WTC11 (cell line): Measurements from ENCODE around the gene SF3B4. TPM values are rescaled to one million over a fixed set of nuclear protein-coding genes. Genes with fewer than 3 reads are reported as not detected.

Experiments used
- ATAC-seq: fragments of 200-7000 bp; cut with Tn5 transposase; 2 replicates; pipeline ENCODE4 v1.10.0; 2021; ENCODE audit warnings: mild to moderate bottlenecking, moderate library complexity
- CTCF ChIA-PET: fragments of 300-600 bp; sonication (Branson Sonifier 250); formaldehyde crosslinking; loops from one replicate; lab custom pipeline; 2021; ENCODE audit warnings: antibody characterized with exemption; lab: Charles Lee
- POLR2A ChIA-PET: fragments of 350-600 bp; sonication (Branson Sonifier 250); formaldehyde crosslinking; loops from one replicate; lab custom pipeline; 2021; ENCODE audit warnings: antibody characterized with exemption; lab: Charles Lee
- DNase-seq: peaks from one replicate; pipeline ENCODE4 v3.0.0; 2021; ENCODE audit warnings: low spot score
- H3K27ac Mint-ChIP-seq: 2 replicates; pipeline ENCODE4 v1.8.0; 2021; ENCODE audit warnings: mixed read lengths
- H3K27me3 Mint-ChIP-seq: 2 replicates; pipeline ENCODE4 v1.8.0; 2021; ENCODE audit warnings: low read depth, mild to moderate bottlenecking, moderate library complexity, mixed read lengths
- H3K36me3 Mint-ChIP-seq: 2 replicates; pipeline ENCODE4 v1.8.0; 2021; ENCODE audit warnings: mixed read lengths
- H3K4me1 Mint-ChIP-seq: 2 replicates; pipeline ENCODE4 v1.8.0; 2022; ENCODE audit warnings: mixed read lengths
- H3K4me3 Mint-ChIP-seq: 2 replicates; pipeline ENCODE4 v1.8.0; 2021; ENCODE audit warnings: mild to moderate bottlenecking, moderate library complexity, mixed read lengths
- H3K9me3 Mint-ChIP-seq: 2 replicates; pipeline ENCODE4 v1.8.0; 2021; ENCODE audit warnings: mixed read lengths
- ATF3 ChIP-seq: sonication (generic); formaldehyde crosslinking; conservative IDR thresholded peaks from 2 replicates; pipeline ENCODE4 v1.8.1; 2022; ENCODE audit warnings: mild to moderate bottlenecking, missing genetic modification reagents
- E2F1 ChIP-seq: sonication (generic); formaldehyde crosslinking; IDR thresholded peaks from 2 replicates; pipeline ENCODE4 v1.8.0; 2022; ENCODE audit warnings: mild to moderate bottlenecking, missing genetic modification reagents
- EMX1 ChIP-seq: fragments of 250-450 bp; sonication (Bioruptor Pico); IDR thresholded peaks from 2 replicates; pipeline ENCODE4 v1.8.0; 2021; ENCODE audit warnings: mild to moderate bottlenecking
- ETV6 ChIP-seq: sonication (generic); formaldehyde crosslinking; IDR thresholded peaks from 2 replicates; pipeline ENCODE4 v1.8.1; 2022; ENCODE audit warnings: mild to moderate bottlenecking, missing genetic modification reagents
- FOXJ3 ChIP-seq: sonication (generic); formaldehyde crosslinking; IDR thresholded peaks from 2 replicates; pipeline ENCODE4 v1.9.0; 2021; ENCODE audit warnings: missing genetic modification reagents, mild to moderate bottlenecking, borderline replicate concordance
- GTF2I ChIP-seq: fragments of 250-450 bp; sonication (Bioruptor Pico); conservative IDR thresholded peaks from 2 replicates; pipeline ENCODE4 v1.4.0; 2021; ENCODE audit warnings: mild to moderate bottlenecking
- NFYB ChIP-seq: sonication (generic); formaldehyde crosslinking; conservative IDR thresholded peaks from 2 replicates; pipeline ENCODE4 v1.8.0; 2022; ENCODE audit warnings: low read depth, missing genetic modification reagents
- NR3C1 ChIP-seq: sonication (generic); formaldehyde crosslinking; conservative IDR thresholded peaks from 2 replicates; pipeline ENCODE4 v1.8.1; 2023; ENCODE audit warnings: low read depth, mild to moderate bottlenecking, missing genetic modification reagents
- OVOL2 ChIP-seq: fragments of 250-450 bp; sonication (Bioruptor Pico); IDR thresholded peaks from 2 replicates; pipeline ENCODE4 v1.9.0; 2021; ENCODE audit warnings: mild to moderate bottlenecking, borderline replicate concordance
- PRDM15 ChIP-seq: sonication (generic); formaldehyde crosslinking; IDR thresholded peaks from 2 replicates; pipeline ENCODE4 v1.8.0; 2022; ENCODE audit warnings: missing genetic modification reagents
- SMAD4 ChIP-seq: sonication (generic); formaldehyde crosslinking; IDR thresholded peaks from 2 replicates; pipeline ENCODE4 v1.8.0; 2022; ENCODE audit warnings: mild to moderate bottlenecking, missing genetic modification reagents
- SOX15 ChIP-seq: fragments of 250-450 bp; sonication (Bioruptor Pico); IDR thresholded peaks from 2 replicates; pipeline ENCODE4 v1.9.0; 2021; ENCODE audit warnings: mild to moderate bottlenecking
- ZNF121 ChIP-seq: sonication (generic); formaldehyde crosslinking; IDR thresholded peaks from 2 replicates; pipeline ENCODE4 v1.8.0; 2023; ENCODE audit warnings: missing genetic modification reagents
- ZNF396 ChIP-seq: fragments of 250-450 bp; sonication (Bioruptor Pico); IDR thresholded peaks from 2 replicates; pipeline ENCODE4 v1.8.0; 2021; ENCODE audit warnings: mild to moderate bottlenecking, moderate library complexity, borderline replicate concordance
- ZNF671 ChIP-seq: fragments of 250-450 bp; sonication (Bioruptor Pico); IDR thresholded peaks from 2 replicates; pipeline ENCODE4 v1.8.0; 2021; ENCODE audit warnings: mild to moderate bottlenecking
- total RNA-seq: library from RNA; stranded (reverse); gene quantifications from 3 replicates; pipeline ENCODE4 v1.2.3, GENCODE V29; 2021
- TF ChIP-seq, protein P1 (sequence below): sonication (generic); formaldehyde crosslinking; IDR thresholded peaks from 2 replicates; pipeline ENCODE4 v1.8.1; 2023; ENCODE audit warnings: mild to moderate bottlenecking, missing genetic modification reagents, moderate library complexity
- TF ChIP-seq, protein P2 (sequence below): sonication (generic); formaldehyde crosslinking; IDR thresholded peaks from 2 replicates; pipeline ENCODE4 v1.8.1; 2022; ENCODE audit warnings: low read depth, missing genetic modification reagents, borderline replicate concordance
- TF ChIP-seq, protein P3 (sequence below): sonication (generic); formaldehyde crosslinking; IDR thresholded peaks from 2 replicates; pipeline ENCODE4 v1.8.1; 2022; ENCODE audit warnings: mild to moderate bottlenecking, moderate library complexity, missing genetic modification reagents
- TF ChIP-seq, protein P4 (sequence below): sonication (generic); formaldehyde crosslinking; IDR thresholded peaks from 2 replicates; pipeline ENCODE4 v1.8.0; 2023; ENCODE audit warnings: missing genetic modification reagents, mild to moderate bottlenecking, borderline replicate concordance
- TF ChIP-seq, protein P5 (sequence below): fragments of 250-450 bp; sonication (Bioruptor Pico); IDR thresholded peaks from 2 replicates; pipeline ENCODE4 v1.8.0; 2021; ENCODE audit warnings: mild to moderate bottlenecking

The SF3B4 gene
- total RNA-seq, 1 experiment from 2014 or later: 90.1 TPM

- TF ChIP-seq PRDM15: no peak
- TF ChIP-seq, protein P1, sequence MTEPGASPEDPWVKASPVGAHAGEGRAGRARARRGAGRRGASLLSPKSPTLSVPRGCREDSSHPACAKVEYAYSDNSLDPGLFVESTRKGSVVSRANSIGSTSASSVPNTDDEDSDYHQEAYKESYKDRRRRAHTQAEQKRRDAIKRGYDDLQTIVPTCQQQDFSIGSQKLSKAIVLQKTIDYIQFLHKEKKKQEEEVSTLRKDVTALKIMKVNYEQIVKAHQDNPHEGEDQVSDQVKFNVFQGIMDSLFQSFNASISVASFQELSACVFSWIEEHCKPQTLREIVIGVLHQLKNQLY (CRISPR knock-in tag): no peak
- TF ChIP-seq, protein P2, sequence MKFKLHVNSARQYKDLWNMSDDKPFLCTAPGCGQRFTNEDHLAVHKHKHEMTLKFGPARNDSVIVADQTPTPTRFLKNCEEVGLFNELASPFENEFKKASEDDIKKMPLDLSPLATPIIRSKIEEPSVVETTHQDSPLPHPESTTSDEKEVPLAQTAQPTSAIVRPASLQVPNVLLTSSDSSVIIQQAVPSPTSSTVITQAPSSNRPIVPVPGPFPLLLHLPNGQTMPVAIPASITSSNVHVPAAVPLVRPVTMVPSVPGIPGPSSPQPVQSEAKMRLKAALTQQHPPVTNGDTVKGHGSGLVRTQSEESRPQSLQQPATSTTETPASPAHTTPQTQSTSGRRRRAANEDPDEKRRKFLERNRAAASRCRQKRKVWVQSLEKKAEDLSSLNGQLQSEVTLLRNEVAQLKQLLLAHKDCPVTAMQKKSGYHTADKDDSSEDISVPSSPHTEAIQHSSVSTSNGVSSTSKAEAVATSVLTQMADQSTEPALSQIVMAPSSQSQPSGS (CRISPR knock-in tag): no peak
Observed at GRCh38 chr1:149903836-149904491, 23.6 kb downstream of the SF3B4 start (continued).

GRCh38 chr1:149899460-149900284, 27.9 kb downstream of the SF3B4 start, which contains the start of gene BOLA1:
TSS of gene BOLA1 (plus strand) at chr1:149899568. CDS start at chr1:149900060, 492 bp downstream.
- DNase-seq: peak; percentile 94
- peak within 1 kb of the TSS; percentile 78 for H3K4me3 Mint-ChIP-seq
- peak within 1 kb of the TSS; percentile 55 for H3K27ac Mint-ChIP-seq
- peak; percentile 97 for ATAC-seq
- POLR2A ChIA-PET: interaction anchor here (0.7 to 1.8 kb wide), 4 partner anchors 12 to 38 kb away, joined by 3 to 18 read pairs (median 4); partner anchors contain the start of gene MTMR11
- CTCF ChIA-PET: interaction anchor here (0.9 to 1.2 kb wide), 2 partner anchors 10 to 11 kb away, joined by 3 read pairs; a partner anchor contains a TSS
- H3K4me1 Mint-ChIP-seq: peaks cover 25% of the 10 kb centered on the region
- H3K36me3 Mint-ChIP-seq: peaks cover 7% of the 10 kb centered on the region
- H3K27me3 Mint-ChIP-seq: no peaks in the 10 kb centered on the region; the same call in 1 of the 2 replicates
- H3K9me3 Mint-ChIP-seq: peaks cover 10% of the 10 kb centered on the region
- TF ChIP-seq GTF2I (CRISPR knock-in tag) (no peak), EMX1 (no peak), OVOL2 (CRISPR knock-in tag) (no peak), NFYB (CRISPR knock-in tag) (peak; percentile 25; the same call in 1 of the 2 replicates), SOX15 (CRISPR knock-in tag) (no peak), FOXJ3 (CRISPR knock-in tag) (no peak), ZNF671 (no peak), ZNF396 (CRISPR knock-in tag) (no peak), E2F1 (no peak), NR3C1 (CRISPR knock-in tag) (no peak), SMAD4 (CRISPR knock-in tag) (no peak), ETV6 (CRISPR knock-in tag) (peak; percentile 12), ZNF121 (CRISPR knock-in tag) (no peak), ATF3 (CRISPR knock-in tag) (0 out of 2 replicates have a peak, but pooled peaks have one; percentile 9)
- TF ChIP-seq, protein P3, sequence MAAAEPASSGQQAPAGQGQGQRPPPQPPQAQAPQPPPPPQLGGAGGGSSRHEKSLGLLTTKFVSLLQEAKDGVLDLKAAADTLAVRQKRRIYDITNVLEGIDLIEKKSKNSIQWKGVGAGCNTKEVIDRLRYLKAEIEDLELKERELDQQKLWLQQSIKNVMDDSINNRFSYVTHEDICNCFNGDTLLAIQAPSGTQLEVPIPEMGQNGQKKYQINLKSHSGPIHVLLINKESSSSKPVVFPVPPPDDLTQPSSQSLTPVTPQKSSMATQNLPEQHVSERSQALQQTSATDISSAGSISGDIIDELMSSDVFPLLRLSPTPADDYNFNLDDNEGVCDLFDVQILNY (CRISPR knock-in tag): peak; percentile 72
- TF ChIP-seq, protein P4, sequence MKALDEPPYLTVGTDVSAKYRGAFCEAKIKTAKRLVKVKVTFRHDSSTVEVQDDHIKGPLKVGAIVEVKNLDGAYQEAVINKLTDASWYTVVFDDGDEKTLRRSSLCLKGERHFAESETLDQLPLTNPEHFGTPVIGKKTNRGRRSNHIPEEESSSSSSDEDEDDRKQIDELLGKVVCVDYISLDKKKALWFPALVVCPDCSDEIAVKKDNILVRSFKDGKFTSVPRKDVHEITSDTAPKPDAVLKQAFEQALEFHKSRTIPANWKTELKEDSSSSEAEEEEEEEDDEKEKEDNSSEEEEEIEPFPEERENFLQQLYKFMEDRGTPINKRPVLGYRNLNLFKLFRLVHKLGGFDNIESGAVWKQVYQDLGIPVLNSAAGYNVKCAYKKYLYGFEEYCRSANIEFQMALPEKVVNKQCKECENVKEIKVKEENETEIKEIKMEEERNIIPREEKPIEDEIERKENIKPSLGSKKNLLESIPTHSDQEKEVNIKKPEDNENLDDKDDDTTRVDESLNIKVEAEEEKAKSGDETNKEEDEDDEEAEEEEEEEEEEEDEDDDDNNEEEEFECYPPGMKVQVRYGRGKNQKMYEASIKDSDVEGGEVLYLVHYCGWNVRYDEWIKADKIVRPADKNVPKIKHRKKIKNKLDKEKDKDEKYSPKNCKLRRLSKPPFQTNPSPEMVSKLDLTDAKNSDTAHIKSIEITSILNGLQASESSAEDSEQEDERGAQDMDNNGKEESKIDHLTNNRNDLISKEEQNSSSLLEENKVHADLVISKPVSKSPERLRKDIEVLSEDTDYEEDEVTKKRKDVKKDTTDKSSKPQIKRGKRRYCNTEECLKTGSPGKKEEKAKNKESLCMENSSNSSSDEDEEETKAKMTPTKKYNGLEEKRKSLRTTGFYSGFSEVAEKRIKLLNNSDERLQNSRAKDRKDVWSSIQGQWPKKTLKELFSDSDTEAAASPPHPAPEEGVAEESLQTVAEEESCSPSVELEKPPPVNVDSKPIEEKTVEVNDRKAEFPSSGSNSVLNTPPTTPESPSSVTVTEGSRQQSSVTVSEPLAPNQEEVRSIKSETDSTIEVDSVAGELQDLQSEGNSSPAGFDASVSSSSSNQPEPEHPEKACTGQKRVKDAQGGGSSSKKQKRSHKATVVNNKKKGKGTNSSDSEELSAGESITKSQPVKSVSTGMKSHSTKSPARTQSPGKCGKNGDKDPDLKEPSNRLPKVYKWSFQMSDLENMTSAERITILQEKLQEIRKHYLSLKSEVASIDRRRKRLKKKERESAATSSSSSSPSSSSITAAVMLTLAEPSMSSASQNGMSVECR (CRISPR knock-in tag): 0 out of 2 replicates have a peak, but pooled peaks have one; percentile 28
- TF ChIP-seq, protein P5, sequence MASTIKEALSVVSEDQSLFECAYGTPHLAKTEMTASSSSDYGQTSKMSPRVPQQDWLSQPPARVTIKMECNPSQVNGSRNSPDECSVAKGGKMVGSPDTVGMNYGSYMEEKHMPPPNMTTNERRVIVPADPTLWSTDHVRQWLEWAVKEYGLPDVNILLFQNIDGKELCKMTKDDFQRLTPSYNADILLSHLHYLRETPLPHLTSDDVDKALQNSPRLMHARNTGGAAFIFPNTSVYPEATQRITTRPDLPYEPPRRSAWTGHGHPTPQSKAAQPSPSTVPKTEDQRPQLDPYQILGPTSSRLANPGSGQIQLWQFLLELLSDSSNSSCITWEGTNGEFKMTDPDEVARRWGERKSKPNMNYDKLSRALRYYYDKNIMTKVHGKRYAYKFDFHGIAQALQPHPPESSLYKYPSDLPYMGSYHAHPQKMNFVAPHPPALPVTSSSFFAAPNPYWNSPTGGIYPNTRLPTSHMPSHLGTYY (CRISPR knock-in tag): no peak
